GM12878 (cell line): ENCODE measurements around the gene METTL1. TPM values are rescaled to one million over a fixed set of nuclear protein-coding genes. Genes with fewer than 3 reads are reported as not detected.

ENCODE experiments used
- ATAC-seq: fragments of 200-7000 bp; cut with Tn5 transposase; 3 replicates; pipeline ENCODE4 v1.9.1; 2020; ENCODE audit warnings: mild to moderate bottlenecking, moderate library complexity
- BruUV-seq: library from RNA; stranded (reverse); fragments of 400-500 nt; replicated peaks from 2 replicates; lab custom pipeline; 2021; lab: Mats Ljungman, UMichigan
- CTCF ChIA-PET: fragments of 300-600 bp; sonication (Branson Sonifier 250); formaldehyde crosslinking; extraction: SDS; loops from one replicate; lab custom pipeline; 2021; ENCODE audit warnings: inconsistent platforms; lab: Yijun Ruan, JAX
- POLR2A ChIA-PET: fragments of 350-600 bp; formaldehyde crosslinking; extraction: SDS; loops from one replicate; lab custom pipeline; 2021; ENCODE audit warnings: inconsistent platforms; lab: Charles Lee
- RAD21 ChIA-PET: fragments of 300-600 bp; sonication (Branson Sonifier 250); formaldehyde crosslinking; loops from one replicate; lab custom pipeline; 2023; ENCODE audit warnings: antibody characterized with exemption; ENCODE audit not compliant: unreplicated experiment; lab: Charles Lee
- SMC1A ChIA-PET: fragments of 300-600 bp; sonication (Branson Sonifier 250); formaldehyde crosslinking; loops from one replicate; lab custom pipeline; 2023; ENCODE audit not compliant: unreplicated experiment, uncharacterized antibody; lab: Charles Lee
- DNase-seq: peaks from one replicate; pipeline ENCODE4 v3.0.0-alpha.2; 2011; ENCODE audit warnings: low read depth, low spot score
- FAIRE-seq: peaks from 3 replicates; lab custom pipeline; 2011; peaks lifted over from hg19 to GRCh38; lab: Jason Lieb, UNC
- H2AFZ ChIP-seq: 2 replicates; pipeline ENCODE4 v1.6.0; 2011; ENCODE audit warnings: low read depth, low read length, control low read depth; ENCODE audit not compliant: control insufficient read depth
- H3K27ac ChIP-seq: 2 replicates; pipeline ENCODE4 v1.5.1; 2011; ENCODE audit warnings: control low read depth; ENCODE audit not compliant: control insufficient read depth, insufficient read depth
- H3K27me3 ChIP-seq, 2 experiments: replicated peaks in 1 of 2; 2 replicates each; pipeline versions ENCODE4 v1.6.0 to v1.6.1; 2011; ENCODE audit warnings: low read length in 1 of 2; ENCODE audit not compliant: control insufficient read depth in 2 of 2, insufficient read depth in 2 of 2
- H3K36me3 ChIP-seq, 2 experiments: 2 replicates each; pipeline ENCODE4 v1.5.1; 2011; ENCODE audit warnings: low read length in 1 of 2; ENCODE audit not compliant: control insufficient read depth in 2 of 2, insufficient read depth in 2 of 2
- H3K4me1 ChIP-seq: 2 replicates; pipeline ENCODE4 v1.6.1; 2011; ENCODE audit warnings: mild to moderate bottlenecking, low read length, moderate library complexity, mixed read lengths; ENCODE audit not compliant: control insufficient read depth, insufficient read depth
- H3K4me2 ChIP-seq: 2 replicates; pipeline ENCODE4 v1.6.0; 2011; ENCODE audit warnings: control low read depth; ENCODE audit not compliant: control insufficient read depth, insufficient read depth
- H3K4me3 ChIP-seq: fragments of 200-600 bp; sonication (generic); 2 replicates; pipeline ENCODE4 v1.5.1; 2016
- H3K79me2 ChIP-seq: 2 replicates; pipeline ENCODE4 v1.6.0; 2011; ENCODE audit warnings: low read length; ENCODE audit not compliant: control insufficient read depth, insufficient read depth
- H3K9ac ChIP-seq: 2 replicates; pipeline ENCODE4 v1.8.0; 2011; ENCODE audit warnings: low read length, control low read depth, mixed read lengths; ENCODE audit not compliant: control insufficient read depth, insufficient read depth
- H3K9me3 ChIP-seq: replicated peaks from 3 replicates; pipeline ENCODE4 v1.5.1; 2011; ENCODE audit warnings: mild to moderate bottlenecking, low read length; ENCODE audit not compliant: control insufficient read depth, insufficient read depth
- H4K20me1 ChIP-seq: 2 replicates; pipeline ENCODE4 v1.6.0; 2011; ENCODE audit not compliant: control insufficient read depth, insufficient read depth
- CBX5 ChIP-seq: sonication (generic); IDR thresholded peaks from 2 replicates; pipeline ENCODE4 v1.6.1; 2016; ENCODE audit warnings: low read depth, moderate library complexity, mild to moderate bottlenecking, inconsistent platforms
- ELK1 ChIP-seq: IDR thresholded peaks from 2 replicates; pipeline ENCODE4 v1.6.1; 2012; ENCODE audit warnings: low read depth, low read length, improper control_type of control experiment
- GATAD2B ChIP-seq: fragments of 450-650 bp; conservative IDR thresholded peaks from 2 replicates; pipeline ENCODE4 v1.6.1; 2017; ENCODE audit warnings: low read depth, mild to moderate bottlenecking, moderate library complexity
- JUND ChIP-seq: IDR thresholded peaks from 2 replicates; pipeline ENCODE4 v1.6.1; 2012; ENCODE audit warnings: low read depth, mild to moderate bottlenecking, low read length, improper control_type of control experiment, moderate library complexity
- KAT2A ChIP-seq: conservative IDR thresholded peaks from 2 replicates; pipeline ENCODE4 v1.6.1; 2011; ENCODE audit warnings: low read depth, low read length; ENCODE audit not compliant: control insufficient read depth
- MLLT1 ChIP-seq: fragments of 450-650 bp; IDR thresholded peaks from 2 replicates; pipeline ENCODE4 v1.6.1; 2016; ENCODE audit warnings: mild to moderate bottlenecking
- RAD21 ChIP-seq: IDR thresholded peaks from 2 replicates; pipeline ENCODE4 v1.6.1; 2011; ENCODE audit warnings: mild to moderate bottlenecking, low read depth, low read length, moderate library complexity; ENCODE audit not compliant: insufficient read depth
- SMAD5 ChIP-seq: IDR thresholded peaks from 2 replicates; pipeline ENCODE4 v1.6.1; 2016; ENCODE audit warnings: antibody characterized with exemption, low read depth
- USF1 ChIP-seq: IDR thresholded peaks from 2 replicates; pipeline ENCODE4 v1.6.1; 2011; ENCODE audit warnings: borderline replicate concordance, low read depth, mild to moderate bottlenecking, moderate library complexity, mixed read lengths, low read length; ENCODE audit not compliant: insufficient read depth; ENCODE audit errors: extremely low read length
- ZSCAN29 ChIP-seq: fragments of 450-650 bp; IDR thresholded peaks from 2 replicates; pipeline ENCODE4 v1.6.1; 2017; ENCODE audit warnings: mild to moderate bottlenecking, moderate library complexity
- WGBS: methylation state at CpG from one replicate; pipeline ENCODE4 v1.1.6; 2016; ENCODE audit warnings: low lambda C conversion rate; ENCODE audit not compliant: insufficient replicate concordance, insufficient coverage; ENCODE audit errors: missing lambda C conversion rate; 5-methylcytosine and 5-hydroxymethylcytosine counted together
- in situ Hi-C: fragments of 300-500 bp; cut with MboI; formaldehyde crosslinking; loops from 9 replicates; pipeline ENCODE4 v1.14.3; 2018; ENCODE audit warnings: mixed read lengths
- intact Hi-C: fragments of 100-400 bp; cut with micrococcal nuclease; formaldehyde crosslinking; loops from one replicate; pipeline ENCODE4 v1.14.2; 2022; ENCODE audit not compliant: unreplicated experiment
- polyA plus RNA-seq, 11 experiments: library from polyadenylated mRNA; depleted of rRNA in 4 of 11; unstranded in 6 of 11; stranded (reverse) in 5 of 11; fragments of >200 nt; fragmentation: Nextera tagmentation in 4 of 11; fragmentation: Illumina TruSeq in 1 of 11; extraction: Ambion mirVana in 4 of 11; extraction: Trizol in 1 of 11; gene quantifications; 1 replicate in 1 of 11; 2 replicates in 10 of 11; pipeline versions ENCODE4 v1.2.1 to v1.2.3, GENCODE V29; 2011 to 2016; ENCODE audit warnings: inconsistent platforms in 2 of 11, missing spikeins in 2 of 11, low read depth in 1 of 11
- total RNA-seq, 4 experiments: library from RNA; depleted of rRNA in 3 of 4; stranded (reverse); fragments of >200 nt in 3 of 4; fragmentation: Illumina TruSeq in 1 of 4; extraction: Trizol in 1 of 4; gene quantifications; 2 replicates each; pipeline versions ENCODE4 v1.2.1 to v1.2.3, GENCODE V29; 2013 to 2021

The METTL1 gene
- total and polyA plus RNA-seq, 10 of the 15 experiments (the other 5 are each of a cell fraction or from before 2014, with no cell fraction given) = 11.3 to 44.3 (median 30.6) TPM

- H3K4me2 ChIP-seq = no peak overlapping the region
- in situ Hi-C loops (no loop called here), intact Hi-C loops (no loop called here)
- no peak overlapping the region for H3K4me3 ChIP-seq
- H2AFZ ChIP-seq = no peak overlapping the region
- no peak for FAIRE-seq
- ChIA-PET RAD21 (no interaction called here), CTCF (no interaction called here), POLR2A (no interaction called here), SMC1A (no interaction called here)
- H3K9ac ChIP-seq = no peak overlapping the region
- H3K36me3 ChIP-seq = peaks cover 8 to 12% of the 10 kb centered on the region in 2 experiments; a peak in 3 of 4 replicates
- no peak for DNase-seq
- no TSS peak for BruUV-seq
- no peaks in the 10 kb centered on the region for H4K20me1 ChIP-seq
- H3K4me1 ChIP-seq = no peaks in the 10 kb centered on the region
- no peak for ATAC-seq
- WGBS = 95% methylated on average over 19 of the region's 21 CpGs
- H3K9me3 ChIP-seq = no peaks in the 10 kb centered on the region
- TF ChIP-seq RAD21 = no peak
- TF ChIP-seq KAT2A = no peak
- no peak for TF ChIP-seq MLLT1
- TF ChIP-seq USF1 = no peak
- no peak for TF ChIP-seq GATAD2B
- TF ChIP-seq JUND = no peak
- TF ChIP-seq ZSCAN29 = no peak
- no peak for TF ChIP-seq ELK1
- TF ChIP-seq CBX5 = no peak
- TF ChIP-seq SMAD5 = no peak
- H3K79me2 ChIP-seq = no peaks in the 10 kb centered on the region
- no peak overlapping the region for H3K27ac ChIP-seq
- no peaks in the 10 kb centered on the region for H3K27me3 ChIP-seq
Observed at GRCh38 chr12:57727758-57728395, 44.0 kb downstream of the METTL1 start.
